NCI-H748 treated with DMSO at 0.1 percent for 48 hours (cell line): ENCODE data around the gene FAM200A.
A peak's percentile ranks its signal among the peaks of the same experiment; 100 is the strongest.
"Not testable (repeated sequence)": the region's sequence is repeated elsewhere in the genome, so short reads cannot be mapped to it uniquely, and the experiment has no call there.

Experiments used
- DNase-seq: peaks from one replicate; lab custom pipeline; 2025; lab: John Stamatoyannopoulos, UW

FAM200A gene

DNA sequence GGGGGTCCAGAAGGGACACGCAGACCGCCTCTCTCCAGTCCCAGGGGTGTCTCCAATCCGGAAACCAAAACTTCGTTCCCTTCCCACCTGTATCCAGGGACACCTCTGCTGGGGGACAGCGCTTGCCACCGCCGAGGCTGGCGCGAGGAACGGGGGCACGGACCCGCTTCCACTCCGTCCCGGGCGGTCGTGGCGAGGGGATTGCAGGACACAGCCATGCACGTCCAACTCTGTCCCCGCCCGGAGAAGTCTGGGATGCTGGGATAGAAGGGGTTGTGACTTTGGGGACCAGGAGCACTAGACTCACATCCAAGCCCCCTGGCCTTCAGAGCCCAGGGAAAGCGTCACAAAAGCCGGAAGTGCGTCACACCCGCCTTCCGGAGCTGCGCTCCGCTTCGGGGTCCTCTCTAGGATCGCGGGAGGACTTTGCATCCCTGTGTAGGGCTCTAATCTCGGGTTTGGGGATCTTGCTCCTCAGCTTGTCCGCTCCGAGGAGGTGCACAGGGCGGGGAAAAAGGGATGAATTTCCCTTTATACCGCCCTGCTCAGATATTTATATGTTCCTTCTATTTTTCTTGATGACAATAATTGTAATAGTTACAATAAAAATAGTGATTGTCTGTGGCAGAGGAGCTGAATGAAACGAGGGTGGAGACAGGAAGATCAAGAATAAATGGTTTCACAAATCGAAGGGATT lies at the start of gene FAM200A:
Gene FAM200A, minus strand, starts transcription at position 348 of the 697 bp plus-strand sequence. CDS start 3,707 bp downstream, outside the sequence.
- peak; percentile 78 for DNase-seq

DNA sequence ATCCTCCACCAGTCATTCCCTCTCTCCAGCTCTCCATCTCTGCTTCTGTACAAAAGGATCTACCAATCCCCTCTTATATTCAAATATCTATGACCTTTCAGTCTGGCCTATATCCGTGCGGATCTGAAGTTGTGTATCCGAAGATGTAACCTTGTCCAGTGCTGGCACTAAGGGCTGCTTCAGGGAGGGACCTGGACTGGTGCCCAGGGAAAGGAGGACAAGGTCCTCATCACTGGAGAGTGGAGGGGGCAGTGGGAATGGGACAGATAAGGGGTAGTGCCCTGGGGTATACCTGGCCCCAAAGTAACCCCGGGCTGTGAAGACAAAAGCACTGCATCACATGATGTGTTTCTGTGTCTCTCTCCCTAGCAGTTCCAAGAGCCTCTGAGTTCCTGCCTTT lies 47.9 kb upstream of the FAM200A start:
- DNase-seq, result no peak

DNA sequence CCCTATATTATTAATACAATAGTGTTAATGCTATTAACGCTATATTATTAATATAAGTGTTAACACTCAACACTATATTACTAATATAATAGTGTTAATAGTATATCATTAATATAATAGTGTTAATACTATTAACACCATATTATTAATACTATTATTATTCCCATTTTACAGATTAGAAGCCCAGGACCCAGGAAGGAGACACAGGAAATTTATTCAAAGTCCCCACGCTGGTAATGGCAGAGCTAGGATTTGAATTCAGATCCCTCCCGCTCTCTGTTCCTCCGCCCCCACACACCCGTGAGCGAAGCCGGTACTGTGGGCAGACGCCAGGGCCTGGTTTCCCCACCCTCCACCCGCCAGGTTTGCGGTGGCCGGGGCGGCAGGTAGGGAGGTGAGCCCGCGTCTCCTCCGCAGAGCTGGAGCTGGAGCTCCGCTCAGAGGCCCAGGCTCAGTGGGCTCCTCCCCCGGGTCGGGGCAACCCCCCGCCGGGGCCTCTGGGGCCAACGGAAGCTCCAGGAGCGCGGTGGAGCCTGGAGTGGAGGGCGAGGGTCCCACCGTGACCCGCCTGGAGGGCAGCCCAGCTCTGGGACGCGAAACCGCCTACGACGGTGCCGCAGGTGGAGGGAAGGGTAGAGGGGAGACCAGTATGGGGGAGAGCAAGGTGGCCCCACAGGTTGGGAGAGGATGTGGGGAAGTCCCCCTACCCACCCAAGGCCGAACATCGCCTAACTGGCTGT lies 46.0 kb upstream of the FAM200A start, which contains the start of gene TMEM225B:
Gene TMEM225B, plus strand, starts transcription at position 506 of the 740 bp plus-strand sequence. CDS start 6,122 bp downstream, outside the sequence.
- DNase-seq, result no peak

DNA sequence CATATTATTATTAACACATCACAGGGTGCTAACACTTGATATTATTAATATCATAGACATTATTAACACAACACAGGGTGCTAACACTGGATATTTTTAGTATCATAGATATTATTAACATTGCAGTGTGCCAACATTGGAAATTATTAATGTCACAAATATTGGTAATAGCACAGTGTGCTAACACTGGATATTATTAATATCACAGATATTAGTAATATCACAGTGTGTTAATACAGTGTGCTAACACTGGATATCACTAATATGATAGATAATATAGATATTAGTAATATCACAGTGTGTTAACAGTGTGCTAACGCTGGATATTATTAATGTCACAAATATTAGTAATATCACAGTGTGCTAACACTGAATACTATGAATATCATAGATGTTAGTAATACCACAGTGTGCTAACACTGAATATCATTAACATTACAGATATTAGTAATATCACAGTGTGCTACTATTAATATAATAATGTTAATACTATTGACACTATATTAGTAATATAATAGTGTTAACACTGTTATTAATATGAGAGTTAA lies 44.6 kb upstream of the FAM200A start:
- DNase-seq, result no peak

DNA sequence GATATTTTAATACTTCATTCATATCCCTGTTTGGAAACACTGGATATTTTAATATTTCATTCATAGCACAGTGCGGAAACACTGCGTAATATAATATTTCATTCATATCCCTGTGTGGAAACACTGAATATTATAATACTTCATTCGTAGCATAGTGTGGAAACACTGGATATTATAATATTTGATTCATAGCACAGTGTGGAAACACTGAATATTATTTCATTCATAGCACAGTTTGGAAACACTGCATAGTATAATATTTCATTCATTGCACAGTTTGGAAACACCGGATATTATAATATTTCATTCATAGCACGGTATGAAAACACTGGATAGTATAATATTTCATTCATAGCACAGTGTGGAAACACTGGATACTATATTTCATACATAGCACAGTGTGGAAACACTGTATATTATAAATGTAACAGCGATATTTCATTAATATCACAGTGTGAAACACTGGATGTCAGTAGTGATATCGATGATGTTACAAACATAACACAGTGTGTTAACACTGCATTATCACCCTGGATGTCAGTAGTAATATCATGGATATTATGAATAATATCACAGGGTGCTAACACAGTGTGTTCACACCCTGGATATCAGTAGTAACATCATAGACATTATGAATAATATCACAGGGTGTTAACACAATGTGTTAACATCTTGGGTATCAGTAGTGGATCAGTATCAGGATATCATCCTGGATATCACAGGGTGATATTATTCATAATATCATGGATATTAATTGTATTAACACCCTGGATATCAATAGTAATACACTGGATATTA lies 43.2 kb upstream of the FAM200A start:
- DNase-seq, result no peak

DNA sequence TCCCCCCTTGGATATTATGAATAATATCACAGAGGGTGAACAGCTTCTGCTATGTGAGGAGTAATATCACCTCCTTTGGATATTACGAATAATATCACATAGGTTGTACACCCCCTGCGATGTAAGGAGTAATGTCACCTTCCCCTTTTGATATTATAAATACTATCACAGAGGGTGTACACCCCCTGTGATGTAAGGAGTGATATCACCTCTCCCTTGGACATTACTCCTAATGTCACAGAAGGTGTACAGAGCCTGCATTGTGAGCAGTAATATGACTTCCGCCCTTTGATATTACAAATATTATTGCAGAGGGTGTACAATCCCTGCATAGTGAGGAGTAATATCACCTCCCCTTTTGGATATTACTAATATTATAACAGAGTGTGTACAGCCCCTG lies 37.0 kb upstream of the FAM200A start:
- DNase-seq, result no peak

DNA sequence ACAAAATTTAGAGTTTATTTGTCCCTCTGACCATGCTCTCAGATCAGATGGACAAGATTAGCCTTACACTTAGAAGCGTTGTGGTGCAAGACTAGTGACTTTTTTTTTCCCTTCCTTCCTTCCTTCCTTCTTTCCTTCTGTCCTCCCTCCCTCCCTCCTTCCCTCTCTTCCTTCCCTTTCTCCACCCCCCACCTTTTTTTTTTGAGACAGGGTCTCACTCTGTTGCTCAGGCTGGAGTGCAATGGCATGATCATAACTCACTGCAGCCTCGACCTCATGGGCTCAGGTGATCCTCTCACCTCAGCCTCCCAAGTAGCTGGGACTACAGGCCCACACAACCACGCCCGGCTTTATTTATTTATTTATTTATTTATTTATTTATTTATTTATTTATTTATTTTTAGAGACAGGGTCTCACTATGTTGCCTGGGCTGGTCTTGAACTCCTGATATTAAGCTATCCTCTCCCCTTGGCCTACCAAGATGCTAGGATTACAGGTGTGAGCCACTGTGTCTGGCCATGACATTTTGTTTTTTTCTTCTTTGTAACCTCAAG lies 28.9 kb upstream of the FAM200A start:
- DNase-seq, result not testable (repeated sequence)

DNA sequence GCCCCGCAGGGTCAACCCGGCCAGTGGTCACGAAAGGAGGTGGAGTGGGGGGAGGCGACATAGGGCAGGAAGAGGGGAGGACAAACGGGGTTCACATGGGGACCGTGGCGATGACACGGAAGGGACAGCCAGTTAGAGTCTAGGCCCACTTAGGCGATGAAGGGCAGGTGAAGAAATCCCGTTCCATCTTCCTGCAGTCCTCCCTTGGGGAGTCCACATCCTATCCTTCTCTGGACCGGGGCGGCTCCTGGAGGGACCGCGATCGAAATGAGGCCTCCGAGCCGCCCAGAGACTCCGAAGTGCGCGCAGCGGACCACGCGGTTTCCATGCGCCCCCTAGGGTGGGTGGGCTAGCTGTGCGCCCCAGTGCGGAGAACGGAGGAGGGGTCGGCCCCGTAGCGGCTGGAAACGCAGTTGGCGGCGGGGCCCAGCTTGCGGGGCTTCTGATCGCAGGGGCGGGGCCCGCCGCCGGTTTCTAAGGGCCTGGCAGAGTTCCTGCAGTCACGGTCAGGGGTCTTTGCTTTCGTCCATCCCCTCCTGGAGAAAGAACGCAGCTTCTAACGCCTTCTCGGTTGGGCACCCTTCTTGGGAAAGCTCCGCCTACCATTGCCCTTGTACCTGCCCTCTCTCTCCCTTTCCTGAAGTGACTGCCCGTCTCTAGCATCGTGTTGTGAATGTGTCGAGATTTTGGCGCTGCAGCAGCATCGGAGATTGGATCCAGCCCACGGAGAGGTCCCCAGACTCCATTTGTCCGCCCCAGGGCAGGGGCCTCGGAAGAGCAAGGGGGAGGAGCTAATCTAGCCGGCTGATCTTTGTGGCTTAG lies 28.3 kb upstream of the FAM200A start:
- DNase-seq, result peak; percentile 46

DNA sequence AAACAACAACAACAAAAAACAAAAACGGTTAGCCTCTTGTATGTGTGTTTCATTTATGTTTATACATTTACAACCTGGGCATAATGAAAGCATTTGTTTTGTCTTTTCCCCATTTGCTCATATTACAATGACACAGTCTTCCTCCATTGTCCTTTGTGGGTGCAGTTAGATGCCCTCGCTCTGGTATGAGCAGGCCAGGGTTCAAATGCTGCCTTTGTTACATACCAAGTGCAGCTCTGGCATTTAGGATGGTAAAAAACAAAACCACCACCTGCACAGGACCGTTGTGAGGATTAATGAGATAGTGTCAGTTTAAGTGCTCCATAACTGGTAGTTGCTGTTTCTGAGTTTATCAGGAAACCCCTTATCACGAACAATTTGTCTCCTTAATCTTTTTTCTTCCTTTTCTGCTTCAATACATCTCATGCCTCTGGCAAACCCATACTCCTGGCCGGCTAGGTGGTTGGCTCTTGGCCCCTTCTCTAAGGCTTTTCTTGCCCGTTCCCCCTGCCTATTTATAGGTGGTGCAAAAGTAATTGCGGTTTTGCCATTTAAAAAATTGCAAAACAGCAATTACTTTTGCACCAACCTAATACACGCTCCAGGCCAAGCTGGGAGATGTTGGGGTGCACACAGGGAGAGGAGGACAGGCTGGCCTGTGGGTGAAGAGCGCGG lies 27.5 kb upstream of the FAM200A start:
- DNase-seq, result no peak

DNA sequence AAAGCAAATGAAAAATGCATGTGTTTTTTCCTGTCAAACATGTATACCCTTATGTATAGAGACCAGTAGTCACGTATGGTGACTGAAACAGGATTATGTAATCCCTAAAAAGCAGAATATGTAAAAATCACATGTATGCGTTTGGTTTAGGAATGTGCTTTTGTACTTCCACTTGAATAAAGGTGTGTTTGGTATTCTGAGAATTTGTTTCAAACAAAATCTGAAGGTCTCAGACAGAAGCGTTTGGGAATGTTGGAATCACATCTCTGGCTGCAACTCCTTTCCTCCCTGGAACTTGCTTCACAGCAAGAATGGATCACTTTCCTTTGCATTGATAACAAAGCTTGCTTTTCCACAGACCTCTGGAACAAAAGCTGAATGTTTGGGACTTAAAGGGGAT lies 24.3 kb upstream of the FAM200A start:
- DNase-seq, result no peak

DNA sequence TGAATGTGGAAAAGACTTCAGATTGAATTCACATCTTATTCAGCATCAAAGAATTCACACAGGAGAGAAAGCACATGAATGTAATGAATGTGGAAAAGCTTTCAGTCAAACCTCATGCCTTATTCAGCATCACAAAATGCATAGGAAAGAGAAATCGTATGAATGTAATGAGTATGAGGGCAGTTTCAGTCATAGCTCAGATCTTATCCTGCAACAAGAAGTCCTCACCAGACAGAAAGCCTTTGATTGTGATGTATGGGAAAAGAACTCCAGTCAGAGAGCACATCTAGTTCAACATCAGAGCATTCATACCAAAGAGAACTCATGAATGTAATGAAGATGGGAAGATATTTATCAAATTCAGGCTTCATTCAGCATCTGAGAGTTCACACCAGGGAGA lies 21.3 kb upstream of the FAM200A start:
- DNase-seq, result no peak

DNA sequence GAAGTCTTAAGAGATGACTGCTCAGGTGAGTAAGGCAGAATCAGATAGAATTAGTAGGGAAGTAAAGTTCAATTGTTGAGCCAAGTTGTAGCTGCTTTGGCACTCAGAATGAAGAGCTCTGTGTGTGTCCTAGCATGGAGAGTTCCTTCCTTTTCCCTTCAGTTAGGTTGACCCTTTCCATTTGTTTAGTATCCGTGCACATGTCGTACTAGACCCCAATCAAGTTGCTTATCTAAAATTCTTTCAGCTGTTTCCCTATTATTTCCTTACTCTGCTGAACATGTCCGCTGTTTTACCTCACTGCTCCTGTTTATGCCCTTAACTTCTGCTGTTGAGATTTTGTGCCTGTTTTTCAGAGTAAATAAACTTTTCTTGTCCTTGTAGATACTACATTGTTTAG lies 19.9 kb upstream of the FAM200A start:
- DNase-seq, result no peak

DNA sequence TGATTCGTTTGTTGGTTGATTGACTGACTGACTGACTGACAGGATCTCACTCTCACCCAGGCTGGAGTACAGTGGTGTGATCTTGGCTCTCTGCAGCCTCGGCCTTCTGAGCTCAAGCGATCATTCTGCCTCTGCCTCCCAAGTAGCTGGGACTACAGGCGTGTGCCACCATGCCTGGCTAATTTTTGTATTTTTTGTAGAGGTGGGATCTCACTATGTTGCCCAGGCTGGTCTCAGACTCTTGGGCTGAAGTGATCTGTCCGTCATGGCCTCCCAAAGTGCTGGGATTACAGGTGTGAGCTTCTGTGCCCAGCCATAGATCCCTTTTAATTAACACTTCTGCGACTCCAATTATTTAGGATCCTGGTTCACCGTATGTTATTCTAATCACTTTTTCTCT lies 16.9 kb upstream of the FAM200A start:
- not testable (repeated sequence) for DNase-seq

DNA sequence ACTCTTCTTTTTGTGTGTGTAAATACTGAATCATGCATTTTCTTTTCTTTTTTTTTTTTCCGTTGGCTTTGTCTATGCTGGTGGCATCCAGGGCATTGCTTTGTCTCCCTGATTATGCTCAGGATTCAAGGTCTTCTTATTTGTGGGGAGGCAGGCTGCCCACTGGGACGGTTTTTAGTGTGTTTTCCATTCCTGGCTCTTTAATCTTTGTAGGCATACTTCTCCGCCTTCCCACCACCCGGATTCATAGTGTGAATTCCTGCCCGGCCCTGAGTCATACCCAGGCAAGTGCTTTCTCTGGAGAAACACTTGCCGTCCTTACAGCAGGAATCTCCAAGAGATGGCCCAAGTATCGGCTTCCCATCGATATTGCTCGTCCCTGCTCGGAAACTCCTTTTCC lies 11.7 kb upstream of the FAM200A start:
- no peak for DNase-seq

DNA sequence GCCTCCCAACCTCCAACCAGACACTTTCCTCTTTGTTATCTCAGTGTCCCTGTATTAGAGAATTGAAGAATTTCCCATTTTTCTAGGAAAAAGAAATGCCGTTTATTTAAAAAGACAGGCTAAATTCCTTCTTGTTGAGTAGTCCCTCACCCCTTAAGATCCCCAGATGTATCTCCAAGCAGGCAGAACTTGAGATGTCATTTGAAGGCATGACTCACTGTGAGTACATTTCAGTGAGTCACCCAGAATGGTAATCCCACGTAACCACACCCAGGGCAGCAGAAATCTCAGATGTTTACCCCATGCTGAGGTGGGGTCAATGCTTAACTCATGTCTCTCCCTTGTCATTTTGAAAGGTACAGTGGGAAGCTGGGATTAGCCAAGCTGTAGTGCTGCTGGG lies 10.9 kb upstream of the FAM200A start:
- no peak for DNase-seq

DNA sequence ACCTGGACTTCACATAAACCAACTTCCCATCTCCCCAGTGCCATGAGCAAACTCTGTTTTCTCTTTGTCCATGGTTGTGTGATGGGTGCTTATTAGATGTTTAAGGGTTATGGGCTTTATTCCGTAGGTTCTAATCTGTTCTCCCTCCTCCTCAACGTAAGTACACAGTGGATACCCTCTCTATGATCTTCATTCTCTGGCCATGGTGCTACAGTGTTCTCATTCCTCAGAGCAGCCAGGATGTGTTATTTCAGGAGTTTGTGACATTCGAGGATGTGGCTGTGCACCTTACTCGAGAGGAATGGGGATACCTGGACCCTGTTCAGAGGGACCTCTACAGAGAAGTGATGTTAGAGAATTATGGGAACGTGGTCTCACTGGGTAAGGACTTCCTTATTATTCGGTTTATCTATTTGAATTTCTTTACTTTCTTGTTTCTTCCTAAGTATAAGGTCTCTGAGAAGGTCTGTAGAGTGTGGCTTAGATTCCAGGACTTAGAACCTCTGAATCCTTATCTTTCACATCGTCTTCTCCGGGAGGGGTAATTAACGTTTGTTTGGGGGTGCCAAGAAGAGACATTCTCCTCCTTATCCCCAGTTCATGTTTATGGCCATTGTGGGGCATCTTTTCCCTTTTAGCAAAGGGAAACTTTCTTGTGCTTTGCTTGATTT lies 10.3 kb upstream of the FAM200A start:
- DNase-seq, result no peak

DNA sequence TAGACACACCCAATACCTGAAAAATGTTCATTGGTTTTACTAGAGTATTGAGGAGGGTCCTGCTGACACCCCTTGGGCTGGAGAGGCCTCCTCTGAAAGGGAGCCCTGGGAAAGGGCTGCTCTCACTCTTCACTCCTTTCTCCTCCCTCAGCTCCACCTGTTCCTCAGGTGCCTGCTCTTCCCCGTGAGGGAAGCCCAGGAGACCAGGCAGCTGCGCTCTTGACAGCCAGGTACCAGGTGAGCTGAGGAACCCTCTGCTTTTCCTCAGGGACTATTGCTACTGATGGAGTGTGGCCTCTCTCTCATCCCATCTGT lies 9.8 kb upstream of the FAM200A start:
- no peak for DNase-seq

DNA sequence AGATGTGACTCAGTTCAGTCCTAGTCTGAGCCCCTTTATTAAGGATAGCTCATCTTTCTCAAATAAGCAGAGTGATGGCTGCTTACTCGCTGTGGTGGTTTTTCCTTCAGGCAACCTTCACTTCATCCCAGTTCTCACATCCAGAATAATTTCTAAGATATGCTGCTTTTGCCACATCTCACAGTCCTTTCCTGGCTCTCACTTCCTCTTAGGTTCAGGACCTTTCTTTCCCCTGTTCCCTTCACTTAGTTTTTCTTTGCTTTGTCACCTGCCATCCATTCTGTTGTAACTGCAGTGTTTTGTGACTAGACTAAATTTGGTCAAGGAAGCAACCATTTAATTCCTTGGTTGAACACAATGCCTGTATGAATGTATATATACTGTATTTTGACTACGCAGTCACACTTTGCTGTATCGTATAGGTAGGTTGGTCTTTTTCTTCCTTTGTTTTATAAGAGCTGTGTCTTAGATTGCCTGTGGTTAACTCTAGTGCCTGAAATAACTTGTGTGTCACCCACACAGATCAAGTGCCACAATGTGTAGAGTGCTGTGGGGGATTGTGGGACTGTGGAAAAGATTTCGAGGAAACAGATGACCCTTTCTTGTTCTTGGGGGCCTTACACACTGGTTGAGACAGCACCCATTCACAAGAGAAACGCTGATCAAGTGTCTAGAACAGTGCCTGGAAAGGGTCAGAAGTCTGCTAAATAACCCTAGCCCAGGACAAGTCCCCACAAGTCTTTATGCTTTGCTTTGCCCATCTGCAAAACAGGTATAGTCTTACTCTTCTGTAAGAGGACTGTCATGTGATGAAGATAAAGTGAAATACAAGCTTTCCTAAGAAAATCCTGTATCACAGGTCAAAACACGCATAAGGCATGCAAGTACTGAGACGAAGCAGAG lies 9.2 kb upstream of the FAM200A start:
- DNase-seq, result no peak
